ENCODE results near the gene SS18L1.

The SS18L1 gene

GRCh38 chr20:62116558-62117361 lies 26.8 kb upstream of the SS18L1 start:
- no peak for DNase-seq (ENCODE audit: low spot score)
- ChIA-PET CTCF (interaction anchor here (0.7 kb wide), 1 partner anchor 107 kb away, joined by 3 read pairs; no protein-coding TSS in a partner anchor), POLR2A (ENCODE audit: low non-redundant PET) (interaction anchor here (0.8 kb wide), 1 partner anchor 50 kb away, joined by 6 read pairs; no protein-coding TSS in a partner anchor)
- H3K27ac ChIP-seq = no peak overlapping the region
- no peak for TF ChIP-seq CTCF (conservative IDR thresholded peaks at IDR 0.05; ENCODE audit: low read depth)

GRCh38 chr20:62117362-62117646 lies 26.3 kb upstream of the SS18L1 start:
- no peak overlapping the region for H3K27ac ChIP-seq
- DNase-seq (ENCODE audit: low spot score) = no peak
- no peak for TF ChIP-seq CTCF (conservative IDR thresholded peaks at IDR 0.05; ENCODE audit: low read depth)
- ChIA-PET CTCF (interaction anchor here (0.7 kb wide), 1 partner anchor 107 kb away, joined by 3 read pairs; no protein-coding TSS in a partner anchor), POLR2A (ENCODE audit: low non-redundant PET) (interaction anchor here (0.8 kb wide), 1 partner anchor 51 kb away, joined by 6 read pairs; no protein-coding TSS in a partner anchor)

- no peak overlapping the region for H3K27ac ChIP-seq
- ChIA-PET POLR2A (ENCODE audit: low non-redundant PET) (interaction anchor here (0.8 kb wide), 1 partner anchor 51 kb away, joined by 6 read pairs; no protein-coding TSS in a partner anchor), CTCF (interaction anchor here (0.6 to 0.7 kb wide), 2 partner anchors 12 to 107 kb away, joined by 3 read pairs; no protein-coding TSS in a partner anchor)
- no peak for DNase-seq (ENCODE audit: low spot score)
- no peak for TF ChIP-seq CTCF (conservative IDR thresholded peaks at IDR 0.05; ENCODE audit: low read depth)
Observed at GRCh38 chr20:62117658-62118057, 25.9 kb upstream of the SS18L1 start.

GRCh38 chr20:62118113-62119043 lies 25.2 kb upstream of the SS18L1 start:
- ChIA-PET POLR2A (ENCODE audit: low non-redundant PET) (no interaction called here), CTCF (interaction anchor here (0.6 kb wide), 2 partner anchors 11 to 12 kb away, joined by 3 read pairs; no protein-coding TSS in a partner anchor)
- TF ChIP-seq CTCF (conservative IDR thresholded peaks at IDR 0.05; ENCODE audit: low read depth) = no peak
- H3K27ac ChIP-seq = no peak overlapping the region
- DNase-seq (ENCODE audit: low spot score) = no peak

GRCh38 chr20:62119115-62119514 lies 24.5 kb upstream of the SS18L1 start:
- no peak for DNase-seq (ENCODE audit: low spot score)
- no peak for TF ChIP-seq CTCF (conservative IDR thresholded peaks at IDR 0.05; ENCODE audit: low read depth)
- H3K27ac ChIP-seq = no peak overlapping the region
- ChIA-PET CTCF (no interaction called here), POLR2A (ENCODE audit: low non-redundant PET) (no interaction called here)

Data from RWPE1 (cell line).